RPMI8226 (cell line): ENCODE data around the gene SOCS1.
"Not testable (repeated sequence)": the region's sequence is repeated elsewhere in the genome, so short reads cannot be mapped to it uniquely, and the experiment has no call there.

Experiments
- DNase-seq: peaks from one replicate; pipeline ENCODE4 v3.0.0-alpha.2; 2015

Gene SOCS1

DNA sequence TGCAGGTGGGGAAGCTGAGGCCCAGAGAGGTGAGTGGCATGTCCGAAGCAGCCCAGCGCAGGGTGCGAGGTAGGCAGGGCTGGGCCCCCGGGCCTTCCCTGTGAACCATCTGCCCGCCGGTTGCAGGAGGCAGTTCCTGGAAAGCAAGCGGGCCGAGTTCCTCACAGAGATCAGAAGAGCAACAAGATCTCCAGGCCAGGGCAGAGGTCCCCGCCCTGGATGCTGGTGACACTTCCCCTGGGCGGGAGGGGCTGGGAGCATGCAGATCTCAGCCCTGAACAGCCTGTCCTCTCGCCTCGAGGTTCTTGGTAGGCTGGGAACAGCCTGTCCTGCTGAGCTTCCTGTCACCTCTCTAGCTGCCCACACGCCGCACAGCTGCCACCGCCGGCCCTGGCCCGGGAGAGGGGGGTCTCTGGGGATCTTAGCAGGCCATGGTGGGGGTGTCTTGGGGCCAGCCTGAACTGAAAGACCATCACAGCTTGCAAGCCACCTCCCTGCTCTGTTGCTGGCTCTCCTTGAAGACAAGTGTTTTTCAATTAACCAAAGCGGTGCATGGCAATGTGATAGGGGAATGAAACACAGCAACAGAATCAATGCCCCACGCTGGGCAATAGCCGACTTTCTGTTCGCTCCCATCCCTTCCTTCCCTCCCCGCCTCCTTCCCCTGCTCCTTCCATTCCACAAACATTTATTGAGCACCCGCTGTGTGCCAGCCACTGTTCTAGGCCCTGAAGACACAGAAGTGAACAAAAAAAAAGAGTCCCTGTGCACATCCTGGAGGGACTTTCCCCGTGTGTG lies 31.7 kb downstream of the SOCS1 start:
- no peak for DNase-seq

- not testable (repeated sequence) for DNase-seq
Observed at GRCh38 chr16:11220507-11220906, 35.5 kb downstream of the SOCS1 start.

DNA sequence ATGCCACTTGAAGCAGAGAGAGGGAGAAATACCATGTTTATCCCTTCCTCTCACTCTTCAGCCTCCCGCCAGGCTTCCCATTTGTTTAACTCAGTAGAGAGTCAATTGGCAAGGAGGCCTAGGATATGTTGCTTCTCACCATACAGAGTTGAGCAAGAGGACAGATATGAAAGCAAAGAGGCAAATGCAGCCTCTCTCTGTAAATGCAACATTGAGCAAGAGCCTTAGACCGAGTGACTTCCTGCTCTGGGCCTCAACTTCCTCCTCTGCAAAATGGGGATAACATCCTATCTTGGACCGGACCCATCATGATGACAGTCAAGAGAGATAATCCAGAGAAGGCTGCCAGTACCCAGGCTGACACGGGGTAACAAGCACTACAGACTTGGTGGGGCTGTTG lies 36.8 kb downstream of the SOCS1 start:
- no peak for DNase-seq

GRCh38 chr16:11218604-11218962 lies 37.4 kb downstream of the SOCS1 start:
- DNase-seq: no peak

GRCh38 chr16:11217651-11218603 lies 38.1 kb downstream of the SOCS1 start:
- DNase-seq: no peak

DNA sequence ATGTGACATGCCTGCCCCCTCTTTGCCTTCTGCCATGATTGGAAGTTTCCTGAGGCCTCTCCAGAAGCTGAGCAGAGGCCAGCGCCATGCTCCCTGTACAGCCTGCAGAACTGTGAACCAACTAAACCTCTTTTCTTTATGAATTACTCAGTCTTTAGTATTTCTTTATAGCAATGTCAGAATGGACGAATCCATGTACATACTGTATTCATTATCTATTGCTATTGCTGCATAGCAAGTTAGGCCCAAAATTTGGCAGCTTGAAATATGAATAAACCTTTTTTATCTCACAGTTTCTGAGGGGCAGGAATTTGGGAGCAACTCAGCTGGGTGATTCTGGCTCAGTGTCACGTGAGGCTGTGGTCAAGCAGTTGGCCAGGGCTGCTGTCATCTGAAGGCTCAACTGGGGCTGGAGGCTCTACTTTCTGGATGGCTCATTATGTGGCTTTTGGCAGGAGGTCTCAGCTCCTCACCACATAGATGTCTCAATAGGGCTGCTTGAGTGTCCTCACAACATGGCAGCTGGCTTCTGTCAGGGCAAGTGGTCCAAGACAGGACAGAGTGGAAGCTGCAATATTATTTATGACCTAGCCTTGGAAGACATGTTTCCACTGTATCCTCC lies 40.0 kb downstream of the SOCS1 start:
- no peak for DNase-seq

DNA sequence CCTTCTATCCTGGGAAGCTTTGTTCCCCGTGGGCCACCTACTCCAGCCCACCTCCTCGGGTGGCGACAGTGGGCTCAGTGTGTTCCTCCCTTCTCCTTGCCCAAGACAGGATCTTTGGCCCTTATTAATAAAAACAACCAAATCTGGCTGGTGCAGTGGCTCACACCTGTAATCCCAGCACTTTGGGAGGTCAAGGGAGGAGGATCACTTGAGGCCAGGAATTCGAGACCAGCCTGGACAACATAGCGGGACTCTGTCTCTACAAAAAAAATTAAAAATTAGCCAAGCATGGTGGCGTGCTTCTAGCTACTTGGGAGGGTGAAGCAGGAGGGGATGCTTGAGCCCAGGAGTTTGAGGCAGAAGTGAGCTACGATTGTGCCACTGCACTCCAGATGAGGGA lies 42.2 kb downstream of the SOCS1 start:
- no peak for DNase-seq

- DNase-seq: no peak
Observed at GRCh38 chr16:11213373-11213772, 42.6 kb downstream of the SOCS1 start.

DNA sequence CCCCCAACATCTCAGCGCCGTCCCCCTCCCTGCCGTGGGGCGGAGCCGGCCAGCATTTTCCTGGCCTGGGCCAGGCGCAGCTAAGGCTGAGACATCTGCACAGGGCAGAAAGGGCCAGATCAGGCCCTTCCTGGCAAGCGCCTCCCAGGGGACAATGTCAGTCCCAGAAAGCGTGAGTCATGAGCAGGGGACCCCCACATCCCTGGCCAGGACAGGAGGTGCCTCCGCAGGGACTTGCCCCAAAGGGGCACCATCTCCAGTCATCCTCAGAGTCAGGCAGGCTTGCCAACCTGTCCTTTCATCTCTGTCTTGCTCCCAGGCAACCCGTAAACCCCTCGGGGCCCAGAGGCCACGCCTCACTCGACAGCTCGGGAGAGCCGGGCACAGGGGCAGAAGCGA lies 43.2 kb downstream of the SOCS1 start:
- DNase-seq: no peak

DNA sequence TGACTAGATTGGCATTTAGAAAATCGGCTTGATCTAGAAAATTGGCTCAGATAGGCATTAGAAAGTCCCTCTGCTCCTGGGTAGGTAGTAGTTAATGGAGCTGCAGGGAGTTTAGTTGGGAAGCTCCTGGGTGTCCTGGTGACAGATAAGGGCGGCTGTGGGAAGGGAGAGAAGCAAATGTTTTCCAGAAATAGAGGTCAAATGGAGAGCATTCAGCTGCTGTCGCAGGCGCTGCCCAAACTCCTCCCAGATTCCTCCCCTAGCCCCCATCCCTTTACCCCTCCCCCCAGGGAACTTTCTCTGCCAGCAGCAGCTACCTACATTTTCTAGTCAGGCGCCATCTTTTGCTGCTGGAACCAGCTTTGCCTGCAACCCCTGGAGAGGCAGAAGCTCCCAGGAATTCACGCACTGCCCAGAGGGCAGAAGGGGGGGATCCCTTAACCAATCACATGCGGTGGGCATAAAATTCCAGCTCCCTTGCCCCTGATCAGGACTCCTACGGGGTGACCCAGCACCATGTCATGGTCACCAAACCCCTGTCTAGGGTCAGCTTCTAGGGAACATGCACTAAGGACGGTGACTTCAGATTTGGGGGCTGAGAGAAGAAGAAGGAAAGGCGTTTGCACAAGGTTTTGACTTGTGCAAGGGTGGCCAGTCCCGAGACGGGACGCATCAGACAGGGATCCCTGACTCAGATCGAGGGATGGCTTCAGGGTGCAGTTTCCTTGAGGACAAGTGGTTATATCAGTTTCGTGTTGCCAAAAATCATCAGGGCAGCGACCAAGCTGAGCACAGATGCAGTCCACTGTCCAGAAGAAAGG lies 43.8 kb downstream of the SOCS1 start:
- no peak for DNase-seq

GRCh38 chr16:11211061-11211976 lies 44.7 kb downstream of the SOCS1 start:
- DNase-seq: no peak

- no peak for DNase-seq
Observed at GRCh38 chr16:11210260-11210659, 45.7 kb downstream of the SOCS1 start.

DNA sequence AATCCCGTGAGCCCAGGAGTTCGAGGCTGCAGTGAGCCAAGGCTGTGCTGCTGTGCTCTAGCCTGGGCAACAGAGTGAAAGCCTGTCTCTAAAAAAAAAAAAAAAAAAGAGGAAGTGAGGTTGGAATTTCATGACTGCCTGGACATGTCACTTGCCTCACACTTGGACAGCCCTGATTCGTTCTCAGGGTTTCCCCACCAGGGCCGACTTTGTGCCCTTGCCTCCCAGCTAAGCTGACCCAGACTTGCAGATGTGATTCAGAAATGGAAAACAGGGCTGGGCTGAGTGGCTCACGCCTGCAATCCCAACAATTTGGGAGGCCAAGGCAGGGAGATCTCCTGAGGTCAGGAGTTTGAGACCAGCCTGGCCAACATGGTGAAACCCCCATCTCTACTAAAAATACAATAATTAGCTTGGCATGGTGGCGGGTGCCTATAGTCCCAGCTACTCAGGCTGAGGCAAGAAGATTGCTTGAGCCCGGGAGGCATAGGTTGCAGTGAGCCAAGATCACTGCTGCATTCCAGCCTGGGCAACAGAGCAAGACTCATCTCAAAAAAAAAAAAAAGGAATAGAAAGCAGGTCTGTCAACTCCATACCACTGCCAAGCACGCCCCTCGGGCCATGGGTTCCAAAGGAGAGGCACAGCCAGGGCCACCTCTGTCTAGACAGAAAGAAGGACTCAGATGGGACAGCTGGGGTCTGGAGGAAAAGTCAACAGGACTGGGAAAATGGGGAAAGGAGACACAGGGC lies 46.9 kb downstream of the SOCS1 start:
- DNase-seq: no peak

GRCh38 chr16:11207646-11208045 lies 48.4 kb downstream of the SOCS1 start:
- DNase-seq: no peak

DNA sequence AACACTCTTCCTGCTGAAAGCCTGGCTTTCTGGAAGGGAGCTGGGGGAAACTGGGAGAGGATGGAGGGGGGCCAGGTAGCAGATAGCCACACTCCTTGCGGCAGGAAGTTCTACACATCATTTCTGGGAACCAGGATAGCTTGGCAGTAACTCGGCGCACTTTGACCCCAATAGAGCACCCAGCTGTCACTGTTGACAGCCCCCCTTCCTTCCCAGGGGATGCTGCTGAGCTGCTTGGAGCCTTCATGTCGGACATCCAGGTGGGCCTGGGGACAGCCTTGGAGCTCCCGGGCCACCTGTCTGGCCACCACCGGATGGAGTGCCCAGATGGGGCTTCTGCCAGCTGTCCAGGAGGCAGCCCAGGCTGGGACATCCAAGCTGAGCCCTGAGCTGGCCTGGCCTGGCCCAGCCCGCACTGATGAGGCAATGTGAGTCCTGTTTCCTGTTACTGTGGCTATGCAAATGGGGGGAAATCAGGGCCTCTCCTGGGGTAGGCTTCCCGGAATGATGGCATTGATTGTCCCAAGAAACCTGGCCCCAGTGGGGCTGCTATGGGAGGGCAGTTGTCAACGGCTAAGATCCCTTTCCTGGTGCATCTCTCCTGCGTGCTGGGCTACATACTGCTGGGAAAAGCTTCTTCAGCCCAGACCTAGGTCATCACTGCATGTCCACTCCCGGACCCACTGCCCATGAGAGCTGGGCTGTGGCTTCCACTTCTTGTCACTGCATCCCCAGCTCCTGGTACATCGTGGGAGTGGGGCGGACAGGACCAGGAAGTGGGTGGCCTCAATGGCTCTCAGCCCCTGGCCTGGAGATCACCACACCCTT lies 50.0 kb downstream of the SOCS1 start:
- DNase-seq: no peak

DNA sequence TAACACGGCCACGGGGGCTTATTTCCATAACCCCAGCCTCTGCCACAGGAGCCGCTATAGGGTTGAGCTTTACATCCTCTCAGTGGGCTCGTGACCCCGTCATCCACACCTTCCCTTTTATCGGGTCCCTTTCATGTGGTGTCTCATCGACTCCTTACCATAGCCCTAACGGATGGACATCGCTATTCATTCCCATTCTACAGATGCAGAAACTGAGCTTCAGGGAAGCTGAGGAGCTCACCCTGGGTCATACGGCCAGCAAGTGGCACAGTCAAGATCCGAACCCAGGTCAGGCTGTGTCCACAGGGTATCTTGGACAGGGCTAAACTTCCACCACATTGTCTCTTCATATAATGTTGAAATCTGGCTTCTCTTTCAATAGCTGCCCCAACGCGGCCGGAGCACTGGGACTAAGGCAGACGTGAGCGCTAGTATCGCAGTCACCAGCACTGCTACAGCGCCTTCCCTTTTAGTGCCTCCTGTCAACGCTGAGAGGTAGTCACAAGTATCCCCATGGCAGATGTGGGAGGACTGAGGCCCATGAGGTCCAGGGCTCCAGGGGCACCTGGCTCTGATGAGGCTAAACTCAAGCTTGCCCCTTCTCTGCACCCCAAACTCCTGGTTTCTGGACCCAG lies 50.8 kb downstream of the SOCS1 start:
- DNase-seq: no peak

DNA sequence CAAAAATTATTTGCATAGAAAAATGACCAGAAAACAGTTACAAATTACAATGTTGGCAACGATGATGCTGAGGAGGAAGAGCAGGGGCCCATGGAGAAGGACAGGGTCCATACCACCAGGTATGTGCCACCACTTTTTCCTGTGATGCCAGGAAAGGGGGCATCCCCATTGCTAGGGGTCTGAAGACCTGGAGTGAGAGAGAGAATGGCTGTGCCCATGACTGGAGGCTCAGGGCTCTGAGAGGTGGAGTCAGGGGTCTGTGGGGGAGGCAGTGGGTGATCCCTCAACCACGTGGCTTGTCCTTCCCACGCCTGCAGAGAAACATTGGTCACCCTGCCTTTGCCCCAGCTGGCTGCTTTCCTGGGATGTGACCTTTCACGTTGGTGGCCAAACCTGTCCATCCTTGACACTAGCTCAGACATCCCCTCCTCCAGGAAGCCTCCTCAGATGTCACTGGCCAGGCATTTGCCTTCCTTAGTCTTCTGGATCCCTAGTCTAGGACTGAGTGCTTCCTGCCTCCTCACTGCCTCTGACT lies 51.4 kb downstream of the SOCS1 start:
- DNase-seq: no peak
